PC-3 (cell line): ENCODE results near the gene SH2D6. TPM values are rescaled to one million over a fixed set of nuclear protein-coding genes. Genes with fewer than 3 reads are reported as not detected.

Experiments used
- ATAC-seq: fragments of 200-7000 bp; cut with Tn5 transposase; 2 replicates; pipeline ENCODE4 v1.9.1; 2020; ENCODE audit warnings: mild to moderate bottlenecking, moderate library complexity
- BruUV-seq: library from RNA; stranded (reverse); fragments of 400-500 nt; replicated peaks from 2 replicates; lab custom pipeline; 2021; lab: Mats Ljungman, UMichigan
- CTCF ChIA-PET: fragments of 300-600 bp; sonication (Branson Sonifier 250); formaldehyde crosslinking; loops from one replicate; lab custom pipeline; 2022; ENCODE audit warnings: antibody characterized with exemption; lab: Charles Lee
- POLR2A ChIA-PET: fragments of 300-600 bp; sonication (Branson Sonifier 250); formaldehyde crosslinking; loops from one replicate; lab custom pipeline; 2022; ENCODE audit warnings: antibody characterized with exemption; ENCODE audit not compliant: unreplicated experiment; lab: Charles Lee
- DNase-seq: peaks from one replicate; pipeline ENCODE4 v3.0.0-alpha.2; 2015
- H2AFZ ChIP-seq: fragments of 300-600 bp; sonication (generic); 2 replicates; pipeline ENCODE4 v1.6.0; 2016; ENCODE audit warnings: antibody characterized with exemption, low read length
- H3F3A ChIP-seq: fragments of 300-600 bp; sonication (generic); one replicate; pipeline ENCODE4 v1.6.0; 2017; ENCODE audit warnings: antibody characterized with exemption, low read length, control low read depth, mild to moderate bottlenecking; ENCODE audit not compliant: unreplicated experiment
- H3K27ac ChIP-seq: fragments of 300-600 bp; sonication (generic); 2 replicates; pipeline ENCODE4 v1.5.1; 2016; ENCODE audit warnings: mild to moderate bottlenecking, low read length
- H3K27me3 ChIP-seq: fragments of 300-600 bp; sonication (generic); 2 replicates; pipeline ENCODE4 v1.6.1; 2016; ENCODE audit warnings: low read length, mixed read lengths
- H3K36me3 ChIP-seq: fragments of 300-600 bp; sonication (generic); 2 replicates; pipeline ENCODE4 v1.6.1; 2016; ENCODE audit warnings: low read depth, mixed run types, low read length, mixed read lengths
- H3K4me1 ChIP-seq: fragments of 300-600 bp; sonication (generic); 2 replicates; pipeline ENCODE4 v1.5.1; 2016; ENCODE audit warnings: low read length; ENCODE audit not compliant: insufficient read depth
- H3K4me2 ChIP-seq: fragments of 300-600 bp; sonication (generic); 2 replicates; pipeline ENCODE4 v1.6.0; 2016; ENCODE audit warnings: low read length
- H3K4me3 ChIP-seq: fragments of 300-600 bp; sonication (generic); 2 replicates; pipeline ENCODE4 v1.5.1; 2016; ENCODE audit warnings: mild to moderate bottlenecking, low read length, mixed read lengths
- H3K79me2 ChIP-seq: fragments of 300-600 bp; sonication (generic); 2 replicates; pipeline ENCODE4 v1.6.1; 2017; ENCODE audit warnings: low read length, mixed read lengths
- H3K9ac ChIP-seq: fragments of 300-600 bp; sonication (generic); 2 replicates; pipeline ENCODE4 v1.6.0; 2016; ENCODE audit warnings: mild to moderate bottlenecking, low read length
- H3K9me2 ChIP-seq: fragments of 300-600 bp; sonication (generic); replicated peaks from 2 replicates; pipeline ENCODE4 v1.6.1; 2016; ENCODE audit warnings: mixed run types, low read length, mixed read lengths
- H3K9me3 ChIP-seq: fragments of 300-600 bp; sonication (generic); 2 replicates; pipeline ENCODE4 v1.6.1; 2016; ENCODE audit warnings: low read length, mixed read lengths
- H4K20me1 ChIP-seq: fragments of 300-600 bp; sonication (generic); 2 replicates; pipeline ENCODE4 v1.6.1; 2016; ENCODE audit warnings: low read length, mixed read lengths
- EZH2 ChIP-seq: fragments of 300-600 bp; sonication (generic); IDR thresholded peaks from one replicate; pipeline ENCODE4 v1.6.1; 2017; ENCODE audit warnings: antibody characterized with exemption, mild to moderate bottlenecking, low read length; ENCODE audit not compliant: unreplicated experiment
- EZH2phosphoT487 ChIP-seq: fragments of 300-600 bp; sonication (generic); IDR thresholded peaks from 2 replicates; pipeline ENCODE4 v1.6.1; 2018; ENCODE audit warnings: mild to moderate bottlenecking, antibody characterized with exemption, low read length, borderline replicate concordance
- intact Hi-C: fragments of 100-400 bp; cut with micrococcal nuclease; formaldehyde crosslinking; loops from 2 replicates; pipeline ENCODE4 v1.9.0; 2023
- total RNA-seq: library from RNA; depleted of rRNA; stranded (reverse); fragments of >200 nt; gene quantifications from 2 replicates; pipeline ENCODE4 v1.2.3, GENCODE V29; 2014
- TF ChIP-seq, protein P1 (sequence below): fragments of 300-600 bp; sonication (generic); conservative IDR thresholded peaks from 2 replicates; pipeline ENCODE4 v1.5.1; 2017; ENCODE audit warnings: antibody characterized with exemption, low read depth, mild to moderate bottlenecking, low read length

Gene SH2D6
- total RNA-seq, 1 experiment from 2014 or later: not detected

- intact Hi-C loops: no loop called here
- ChIA-PET CTCF (no interaction called here), POLR2A (no interaction called here)
- Histone ChIP-seq H3K79me2 (no peaks in the 10 kb centered on the region), H4K20me1 (no peaks in the 10 kb centered on the region), H3K4me3 (no peak overlapping the region), H3F3A (no peaks in the 10 kb centered on the region), H3K27ac (no peak overlapping the region), H2AFZ (no peak overlapping the region), H3K9me3 (no peaks in the 10 kb centered on the region), H3K4me1 (peaks cover 4% of the 10 kb centered on the region; the same call in 1 of the 2 replicates), H3K36me3 (peaks cover 7% of the 10 kb centered on the region; the same call in 1 of the 2 replicates), H3K4me2 (no peak overlapping the region), H3K27me3 (no peaks in the 10 kb centered on the region), H3K9ac (no peak overlapping the region), H3K9me2 (no peaks in the 10 kb centered on the region)
- BruUV-seq: no TSS peak
- no peak for ATAC-seq
- no peak for TF ChIP-seq EZH2
- no peak for TF ChIP-seq EZH2phosphoT487
- TF ChIP-seq, protein P1, sequence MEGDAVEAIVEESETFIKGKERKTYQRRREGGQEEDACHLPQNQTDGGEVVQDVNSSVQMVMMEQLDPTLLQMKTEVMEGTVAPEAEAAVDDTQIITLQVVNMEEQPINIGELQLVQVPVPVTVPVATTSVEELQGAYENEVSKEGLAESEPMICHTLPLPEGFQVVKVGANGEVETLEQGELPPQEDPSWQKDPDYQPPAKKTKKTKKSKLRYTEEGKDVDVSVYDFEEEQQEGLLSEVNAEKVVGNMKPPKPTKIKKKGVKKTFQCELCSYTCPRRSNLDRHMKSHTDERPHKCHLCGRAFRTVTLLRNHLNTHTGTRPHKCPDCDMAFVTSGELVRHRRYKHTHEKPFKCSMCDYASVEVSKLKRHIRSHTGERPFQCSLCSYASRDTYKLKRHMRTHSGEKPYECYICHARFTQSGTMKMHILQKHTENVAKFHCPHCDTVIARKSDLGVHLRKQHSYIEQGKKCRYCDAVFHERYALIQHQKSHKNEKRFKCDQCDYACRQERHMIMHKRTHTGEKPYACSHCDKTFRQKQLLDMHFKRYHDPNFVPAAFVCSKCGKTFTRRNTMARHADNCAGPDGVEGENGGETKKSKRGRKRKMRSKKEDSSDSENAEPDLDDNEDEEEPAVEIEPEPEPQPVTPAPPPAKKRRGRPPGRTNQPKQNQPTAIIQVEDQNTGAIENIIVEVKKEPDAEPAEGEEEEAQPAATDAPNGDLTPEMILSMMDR: no peak
- DNase-seq: no peak
Measured at GRCh38 chr2:85376291-85377065, 42.0 kb upstream of the SH2D6 start.

- intact Hi-C loops: no loop called here
- Histone ChIP-seq H3K79me2 (no peaks in the 10 kb centered on the region), H2AFZ (no peak overlapping the region), H3K27me3 (no peaks in the 10 kb centered on the region), H3K9me2 (no peaks in the 10 kb centered on the region), H3F3A (no peaks in the 10 kb centered on the region), H3K4me3 (no peak overlapping the region), H3K27ac (no peak overlapping the region), H3K4me1 (peaks cover 4% of the 10 kb centered on the region; the same call in 1 of the 2 replicates), H3K9me3 (no peaks in the 10 kb centered on the region), H3K4me2 (no peak overlapping the region), H3K9ac (no peak overlapping the region), H4K20me1 (no peaks in the 10 kb centered on the region), H3K36me3 (peaks cover 7% of the 10 kb centered on the region; the same call in 1 of the 2 replicates)
- no peak for ATAC-seq
- no peak for DNase-seq
- BruUV-seq: no TSS peak
- ChIA-PET CTCF (no interaction called here), POLR2A (no interaction called here)
- TF ChIP-seq, protein P1: no peak
- no peak for TF ChIP-seq EZH2
Measured at GRCh38 chr2:85377083-85377482, 41.4 kb upstream of the SH2D6 start.

DNA sequence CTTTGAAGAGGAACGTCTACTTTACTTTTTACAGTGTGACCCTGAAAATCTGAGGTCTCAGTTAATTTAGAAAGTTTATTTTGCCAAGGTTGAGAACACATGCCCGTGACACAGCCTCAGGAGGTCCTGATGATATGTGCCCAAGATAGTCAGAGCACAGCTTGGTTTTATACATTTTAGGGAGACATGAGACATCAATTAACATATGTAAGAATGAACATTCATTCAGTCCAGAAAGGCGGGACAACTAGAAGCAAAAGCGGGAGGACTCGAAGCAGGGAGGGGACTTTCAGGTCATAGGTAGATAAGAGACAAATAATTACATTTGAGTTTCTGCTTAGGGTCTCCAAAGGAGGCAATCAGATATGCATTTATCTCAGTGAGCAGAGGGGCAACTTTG lies 40.3 kb upstream of the SH2D6 start:
- Histone ChIP-seq H4K20me1 (no peaks in the 10 kb centered on the region), H3K4me3 (no peak overlapping the region), H2AFZ (no peak overlapping the region), H3K9ac (no peak overlapping the region), H3K9me3 (no peaks in the 10 kb centered on the region), H3K4me1 (peaks cover 4% of the 10 kb centered on the region; the same call in 1 of the 2 replicates), H3K79me2 (no peaks in the 10 kb centered on the region), H3K27ac (no peak overlapping the region), H3K4me2 (no peak overlapping the region), H3K36me3 (peaks cover 7% of the 10 kb centered on the region; the same call in 1 of the 2 replicates), H3K9me2 (no peaks in the 10 kb centered on the region), H3F3A (no peaks in the 10 kb centered on the region), H3K27me3 (no peaks in the 10 kb centered on the region)
- DNase-seq: no peak
- no TSS peak for BruUV-seq
- TF ChIP-seq EZH2phosphoT487 (no peak), EZH2 (no peak)
- TF ChIP-seq, protein P1: no peak
- no peak for ATAC-seq
- intact Hi-C loops: no loop called here
- ChIA-PET CTCF (no interaction called here), POLR2A (no interaction called here)
